Amygdala (tissue), 56 donors: ENCODE data around the gene CUEDC2.
"Not testable (repeated sequence)": the region's sequence is repeated elsewhere in the genome, so short reads cannot be mapped to it uniquely, and the experiment has no call there.

ENCODE experiments used
- DNase-seq, 56 donors: peaks; one replicate each; lab custom pipeline; 2025; lab: John Stamatoyannopoulos, UW

Gene CUEDC2

GRCh38 chr10:102455893-102456471 lies 23.6 kb upstream of the CUEDC2 start:
- DNase-seq = no peak

GRCh38 chr10:102454662-102455487 lies 22.5 kb upstream of the CUEDC2 start:
- DNase-seq = not testable (repeated sequence)

- no peak for DNase-seq
Measured at GRCh38 chr10:102453502-102453901, 21.1 kb upstream of the CUEDC2 start.

- DNase-seq = peak in 12 of 56 donors; percentile 6 to 59 (median 26)
Measured at GRCh38 chr10:102452672-102453340, 20.4 kb upstream of the CUEDC2 start.

GRCh38 chr10:102451105-102451969 lies 19.0 kb upstream of the CUEDC2 start, which contains the start of gene C10orf95:
C10orf95 (minus strand) TSS chr10:102451543; CDS start chr10:102451093, 450 bp downstream.
- DNase-seq = peak in 4 of 56 donors; percentile 9 to 39 (median 21)

GRCh38 chr10:102450374-102451104 lies 18.2 kb upstream of the CUEDC2 start:
- DNase-seq = peak in 52 of 56 donors; percentile 18 to 82 (median 58)

- no peak for DNase-seq
Measured at GRCh38 chr10:102450124-102450373, 17.7 kb upstream of the CUEDC2 start.

- peak in 30 of 56 donors; percentile 8 to 62 (median 38) for DNase-seq
Measured at GRCh38 chr10:102449321-102450123, 17.1 kb upstream of the CUEDC2 start.

GRCh38 chr10:102444851-102445250 lies 12.5 kb upstream of the CUEDC2 start:
- DNase-seq = no peak

GRCh38 chr10:102438374-102438773 lies 6.0 kb upstream of the CUEDC2 start:
- no peak for DNase-seq

GRCh38 chr10:102437515-102437914 lies 5.1 kb upstream of the CUEDC2 start:
- DNase-seq = no peak

GRCh38 chr10:102436312-102436711 lies 3.9 kb upstream of the CUEDC2 start:
- no peak for DNase-seq

- peak in 1 of 56 donors; percentile 19 for DNase-seq
Measured at GRCh38 chr10:102435529-102436233, 3.3 kb upstream of the CUEDC2 start.

- DNase-seq = no peak
Measured at GRCh38 chr10:102435133-102435497, 2.7 kb upstream of the CUEDC2 start.

GRCh38 chr10:102434394-102435132 lies 2.2 kb upstream of the CUEDC2 start:
- no peak for DNase-seq

GRCh38 chr10:102433619-102434046 lies 1.3 kb upstream of the CUEDC2 start:
- no peak for DNase-seq

- DNase-seq = no peak
Measured at GRCh38 chr10:102431452-102432124, 786 bp downstream of the CUEDC2 start.
